Mucosa of gallbladder (tissue), 1 donor: Measurements from ENCODE around the gene MED27. TPM values are rescaled to one million over a fixed set of nuclear protein-coding genes. Genes with fewer than 3 reads are reported as not detected.
A peak's percentile ranks its signal among the peaks of the same experiment; 100 is the strongest.

Experiments used
- DNase-seq: peaks from one replicate; pipeline ENCODE4 v3.0.0-alpha.2; 2020; ENCODE audit warnings: low spot score
- total RNA-seq: library from RNA; stranded (reverse); gene quantifications from one replicate; pipeline ENCODE4 v1.2.1, GENCODE V29; 2021
- donor health status: DM: no; HTN: no; CAD: no.

The MED27 gene
- total RNA-seq, 1 donor from 2014 or later: 13.9 TPM

DNA sequence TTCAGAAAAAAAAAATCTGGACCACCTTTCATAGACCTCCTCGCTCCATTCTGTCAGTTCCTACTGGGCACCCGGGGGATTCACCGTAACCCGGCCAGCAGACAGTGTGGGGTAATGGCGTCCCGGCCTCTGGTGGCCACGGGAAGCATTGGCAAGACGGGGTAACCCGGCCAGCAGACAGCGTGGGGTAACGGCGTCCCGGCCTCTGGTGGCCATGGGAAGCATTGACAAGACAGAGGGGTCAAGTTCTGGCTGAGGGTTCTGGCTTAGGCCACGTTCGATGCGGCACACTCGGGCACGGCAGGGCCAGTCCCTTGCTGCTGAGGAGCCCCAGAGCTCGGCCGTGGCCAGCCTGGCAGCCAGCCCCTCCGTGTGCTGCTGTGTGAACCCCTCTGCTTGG, 223.6 kb downstream of the MED27 start:
- DNase-seq: no peak

GRCh38 chr9:131854896-131855613, 224.6 kb downstream of the MED27 start:
- no peak for DNase-seq

DNA sequence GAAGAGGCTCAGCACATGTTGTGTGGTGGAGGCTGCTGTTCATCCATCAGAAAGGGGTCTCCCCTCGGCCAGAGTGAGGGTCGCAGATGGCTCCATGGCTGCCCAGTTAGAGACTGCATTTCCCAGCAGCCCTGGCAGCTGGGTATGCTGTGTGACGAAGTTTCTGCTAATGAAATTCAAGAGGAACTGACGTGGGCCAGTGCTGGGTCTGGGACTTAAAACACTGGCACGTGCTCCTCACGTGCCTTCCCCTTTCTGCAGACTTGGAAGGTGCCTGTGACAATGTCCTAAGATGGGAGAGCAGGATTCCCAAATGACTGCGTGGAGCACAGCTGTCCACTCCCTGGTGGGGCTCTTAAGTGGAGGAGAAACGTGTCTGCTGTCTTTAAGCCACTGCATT, 225.3 kb downstream of the MED27 start:
- DNase-seq: no peak

GRCh38 chr9:131853434-131853833, 226.2 kb downstream of the MED27 start:
- DNase-seq: no peak

DNA sequence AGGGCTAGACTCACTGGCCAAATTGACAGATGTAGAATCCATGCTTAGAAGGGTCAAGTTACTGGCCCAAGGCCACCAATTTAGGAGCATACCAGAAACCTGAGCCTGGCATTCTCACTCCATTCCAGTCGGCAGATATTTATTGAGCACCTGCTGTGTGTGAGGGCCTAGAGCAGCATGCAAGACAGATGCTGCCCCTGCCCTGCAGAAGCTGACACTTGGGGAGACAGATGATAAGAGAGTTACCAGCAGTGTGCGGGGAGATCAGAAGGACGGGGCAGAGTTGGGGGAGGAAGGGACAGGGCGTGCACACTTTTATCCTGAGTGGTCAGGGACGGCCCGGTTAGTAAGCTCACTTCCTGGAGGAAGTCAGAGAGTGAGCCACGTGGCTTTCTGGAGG, 228.3 kb downstream of the MED27 start:
- DNase-seq: no peak

DNA sequence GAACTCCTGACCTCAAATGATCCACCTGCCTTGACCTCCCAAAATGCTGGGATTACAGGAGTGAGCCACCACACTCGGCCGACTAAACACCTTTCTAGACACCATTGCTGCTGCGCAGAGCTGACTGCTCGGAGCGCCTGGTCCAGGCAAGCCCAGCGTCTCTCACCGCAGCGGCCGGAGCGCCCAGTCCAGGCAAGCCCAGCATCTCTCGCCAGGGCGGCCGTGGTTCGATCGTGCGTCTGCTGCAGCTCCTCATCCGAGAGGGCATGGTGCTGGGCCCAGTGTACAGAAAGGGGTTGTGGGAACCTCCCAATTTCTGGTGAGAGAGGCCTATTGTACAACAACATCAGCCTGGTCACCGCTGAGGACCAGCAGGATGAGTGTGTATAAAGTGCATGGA, 230.3 kb downstream of the MED27 start:
- DNase-seq: no peak

DNA sequence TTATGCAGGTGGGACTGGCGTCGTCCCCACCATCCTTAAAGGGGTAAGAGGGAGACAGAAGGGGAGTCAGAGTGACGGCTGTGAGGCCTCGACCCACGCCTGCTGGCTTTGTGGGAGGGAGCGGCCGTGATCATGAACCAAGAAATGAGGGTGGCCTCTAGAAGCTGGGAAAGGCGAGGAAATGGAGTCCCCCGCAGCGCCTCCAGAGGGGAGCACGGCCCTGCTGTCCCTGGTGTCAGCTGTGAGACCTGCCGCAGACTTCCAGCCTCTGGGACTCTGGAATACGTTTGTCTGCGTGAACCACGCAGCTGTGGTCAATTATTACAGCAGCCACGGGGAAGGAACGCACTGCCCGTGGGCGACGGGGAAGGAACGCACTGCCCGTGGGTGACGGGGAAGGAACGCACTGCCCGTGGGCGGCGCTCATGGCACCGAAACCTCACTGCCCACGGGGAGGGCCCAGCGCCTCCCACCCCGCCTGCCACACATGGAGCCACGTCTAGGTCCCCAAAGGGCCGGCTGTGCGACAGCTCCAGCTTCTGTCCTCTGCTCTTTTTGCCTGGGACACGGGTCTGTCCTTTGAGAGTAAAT, 231.0 kb downstream of the MED27 start:
- no peak for DNase-seq

GRCh38 chr9:131847665-131848354, 231.9 kb downstream of the MED27 start:
- DNase-seq: no peak

DNA sequence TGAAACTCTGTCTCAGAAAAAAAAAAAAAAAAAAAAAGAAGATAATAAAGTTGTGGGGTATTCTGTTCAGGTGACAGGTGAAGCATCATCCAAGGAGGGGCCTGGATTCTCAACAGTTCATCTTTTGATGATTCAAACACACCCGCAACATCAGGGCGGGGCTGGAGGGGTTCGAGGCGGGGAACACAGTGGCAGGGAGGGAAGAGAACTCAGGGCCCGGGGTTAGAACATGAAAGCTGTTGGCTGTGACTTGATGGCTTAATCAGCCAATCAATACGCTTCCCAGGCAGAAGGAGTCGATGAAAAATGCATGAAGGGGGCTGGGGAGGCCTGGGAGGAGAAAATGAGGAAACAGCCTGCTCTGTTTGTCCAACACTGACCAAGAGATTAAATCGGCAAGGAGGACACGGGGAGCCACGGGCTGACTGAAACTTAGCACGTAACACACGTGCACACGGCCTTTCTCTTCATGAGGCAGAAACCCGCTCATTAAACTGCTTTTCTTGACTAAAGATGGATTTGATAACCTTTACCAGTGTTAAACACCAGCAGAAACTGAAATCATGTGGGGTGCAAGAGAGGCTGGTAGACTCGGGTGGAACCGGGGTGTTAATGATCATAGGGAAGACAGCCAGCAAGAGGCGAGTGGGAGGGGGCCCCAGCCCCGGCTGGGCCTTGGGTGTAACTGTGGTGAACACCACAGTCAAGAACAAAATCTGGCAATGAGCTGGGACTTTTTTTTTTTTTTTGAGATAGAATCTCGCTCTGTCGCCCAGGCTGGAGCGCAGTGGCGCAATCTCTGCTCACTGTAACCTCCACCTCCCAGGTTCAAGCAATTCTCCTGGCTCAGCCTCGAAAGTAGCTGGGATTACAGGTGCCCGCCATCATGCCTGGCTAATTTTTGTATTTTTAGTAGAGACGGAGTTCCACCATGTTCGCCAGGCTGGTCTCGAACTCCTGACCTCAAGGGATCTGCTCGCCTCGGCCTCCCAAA, 234.1 kb downstream of the MED27 start:
- DNase-seq: peak; percentile 54

- DNase-seq: no peak
Observed at GRCh38 chr9:131844745-131845118, 234.9 kb downstream of the MED27 start.

GRCh38 chr9:131843989-131844744, 235.5 kb downstream of the MED27 start:
- no peak for DNase-seq

DNA sequence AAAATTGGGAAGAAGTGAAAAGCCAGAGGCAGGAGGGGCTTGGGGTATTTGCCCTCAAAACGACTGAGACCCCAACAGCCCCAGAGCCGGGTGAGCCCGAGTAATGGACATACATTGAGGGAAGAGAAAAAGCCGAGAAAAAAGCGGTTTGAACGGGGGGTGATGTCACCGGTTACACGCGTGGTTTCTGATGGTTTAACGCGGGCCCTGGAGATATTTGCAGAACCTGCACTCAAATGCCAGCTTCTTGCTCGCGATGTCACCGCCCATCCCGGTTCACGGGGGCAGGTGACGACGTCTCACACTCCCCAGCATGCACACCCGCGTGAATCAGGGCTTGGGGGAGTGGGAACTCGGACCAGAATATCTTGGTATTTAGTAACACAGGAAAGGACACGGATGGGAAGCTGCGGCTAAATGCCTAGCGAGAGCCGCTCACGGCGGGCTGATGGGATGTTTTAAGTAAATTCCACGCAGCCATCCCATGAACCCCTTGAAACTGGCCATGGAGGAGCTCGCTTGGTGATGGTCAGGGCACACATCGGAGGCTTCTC, 237.8 kb downstream of the MED27 start:
- DNase-seq: no peak

GRCh38 chr9:131840751-131841702, 238.6 kb downstream of the MED27 start:
- no peak for DNase-seq

DNA sequence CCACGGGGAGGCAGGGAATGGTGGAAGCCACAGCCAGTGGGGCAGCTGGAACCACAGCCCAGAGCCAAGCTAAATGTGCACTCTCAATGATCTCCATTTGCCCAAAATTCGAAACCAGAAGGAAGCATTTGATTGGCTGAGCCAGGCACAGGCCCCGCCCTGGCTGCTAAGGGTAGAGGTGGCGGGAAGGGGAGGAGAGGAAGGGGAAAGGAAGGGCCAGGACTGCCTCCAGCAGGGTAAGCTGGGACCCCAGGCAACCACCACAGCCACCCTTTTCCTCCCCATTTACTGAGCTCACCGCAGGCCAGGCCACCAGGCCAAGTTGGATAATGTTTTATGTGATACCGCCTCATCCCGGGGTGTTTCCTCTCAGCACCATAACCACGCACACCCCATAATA, 239.4 kb downstream of the MED27 start:
- no peak for DNase-seq

DNA sequence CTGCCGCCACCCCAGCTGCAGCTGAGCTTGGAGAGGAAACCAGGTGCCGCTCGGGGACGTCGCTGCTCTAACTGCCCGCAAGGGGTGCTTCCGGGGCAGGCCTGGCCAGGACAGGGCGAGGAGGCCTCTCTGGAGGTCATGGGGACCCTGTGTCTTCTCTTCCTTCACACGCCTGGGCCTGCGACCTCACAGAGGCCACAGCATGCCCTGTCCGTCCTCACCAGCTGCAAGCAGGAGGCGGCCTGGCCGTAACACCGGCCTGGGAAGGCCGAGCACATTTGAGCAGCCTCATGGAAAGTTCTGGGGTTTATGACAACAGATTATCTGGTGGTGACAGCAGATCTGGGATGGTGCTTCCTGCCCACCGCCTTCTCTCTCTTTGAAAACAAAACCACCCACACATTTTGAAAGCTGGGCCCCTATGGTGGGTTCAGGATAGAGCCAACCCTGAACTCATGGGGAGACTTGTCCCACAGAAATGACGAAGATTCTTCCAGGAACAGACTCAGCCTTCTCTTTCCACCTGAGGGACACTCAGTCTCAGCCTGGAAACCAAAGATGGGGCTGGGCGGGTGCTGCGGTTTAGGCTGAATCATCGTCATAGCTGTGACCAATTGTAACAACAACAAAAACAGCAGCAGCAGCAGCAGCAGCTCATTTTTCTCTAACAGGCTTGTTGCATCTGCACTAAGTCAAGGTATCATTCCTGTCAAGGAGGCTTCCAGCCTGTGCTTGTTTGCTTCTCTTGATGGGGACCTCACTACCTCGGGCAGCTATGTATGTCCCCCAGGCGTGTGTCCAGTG, 240.2 kb downstream of the MED27 start:
- DNase-seq: no peak

DNA sequence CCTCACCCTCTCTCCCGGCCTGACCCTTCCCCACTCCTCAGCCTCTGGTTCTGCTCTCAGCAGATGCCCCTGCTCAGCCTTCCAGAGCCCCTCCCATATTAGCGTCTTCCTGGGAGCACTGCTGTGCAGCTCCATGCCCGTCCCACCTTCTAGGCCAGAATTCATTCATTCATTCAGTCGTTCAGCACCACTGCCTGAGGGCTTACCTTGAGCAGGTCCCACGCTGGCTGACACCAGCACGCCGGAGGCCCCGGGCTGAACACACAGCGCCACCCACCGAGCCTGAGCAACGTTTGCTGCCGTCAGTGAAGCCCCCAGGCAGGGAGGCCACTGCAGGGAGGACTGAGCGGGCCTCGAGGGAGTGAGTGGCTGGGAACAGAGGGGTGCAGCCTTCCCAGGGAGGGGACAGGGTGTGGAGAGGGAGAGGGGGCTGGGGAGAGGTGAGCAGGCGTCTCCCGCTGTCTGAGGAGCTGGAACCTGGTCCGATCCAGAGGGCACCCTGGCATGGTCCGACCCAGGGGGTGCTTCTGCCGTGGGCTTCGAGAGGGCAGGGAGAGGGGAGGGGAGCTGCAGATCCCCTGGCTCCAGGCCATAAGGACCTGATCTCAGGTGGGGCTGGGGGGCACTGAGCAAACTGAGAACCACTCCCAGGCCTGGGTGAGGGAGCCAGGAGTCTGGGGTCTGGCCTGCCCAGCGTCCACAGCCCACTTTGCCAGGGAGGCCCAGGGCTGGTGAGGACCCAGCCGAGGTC, 241.0 kb downstream of the MED27 start:
- DNase-seq: no peak

GRCh38 chr9:131837836-131838235, 241.8 kb downstream of the MED27 start:
- DNase-seq: no peak

DNA sequence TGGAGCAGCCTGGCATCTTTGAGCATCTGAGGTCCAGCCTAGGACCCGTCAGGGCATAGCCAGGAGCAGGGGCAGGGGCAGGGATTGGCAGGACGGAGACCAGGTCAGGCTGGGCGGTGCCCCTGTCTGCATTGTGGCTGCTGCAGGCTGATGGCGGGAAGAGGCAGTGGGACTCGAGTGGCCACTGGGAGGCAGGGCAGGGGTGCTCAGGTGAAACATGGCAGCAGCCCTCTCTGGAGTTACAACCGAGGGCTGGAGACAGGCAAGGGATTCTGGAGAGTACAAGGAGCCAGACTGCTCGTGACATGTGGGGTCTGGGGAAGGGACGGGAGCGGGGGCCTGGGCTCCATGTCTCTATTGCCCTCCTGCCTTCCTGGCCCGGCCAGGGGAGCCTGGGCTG, 242.4 kb downstream of the MED27 start:
- DNase-seq: no peak
